Retina (tissue), 1 donor: ENCODE measurements around the gene TRIP13.
"Not testable (repeated sequence)": the region's sequence is repeated elsewhere in the genome, so short reads cannot be mapped to it uniquely, and the experiment has no call there.

Source experiments
- DNase-seq: peaks from one replicate; pipeline ENCODE4 v3.0.0-alpha.2; 2016

TRIP13 gene

DNA sequence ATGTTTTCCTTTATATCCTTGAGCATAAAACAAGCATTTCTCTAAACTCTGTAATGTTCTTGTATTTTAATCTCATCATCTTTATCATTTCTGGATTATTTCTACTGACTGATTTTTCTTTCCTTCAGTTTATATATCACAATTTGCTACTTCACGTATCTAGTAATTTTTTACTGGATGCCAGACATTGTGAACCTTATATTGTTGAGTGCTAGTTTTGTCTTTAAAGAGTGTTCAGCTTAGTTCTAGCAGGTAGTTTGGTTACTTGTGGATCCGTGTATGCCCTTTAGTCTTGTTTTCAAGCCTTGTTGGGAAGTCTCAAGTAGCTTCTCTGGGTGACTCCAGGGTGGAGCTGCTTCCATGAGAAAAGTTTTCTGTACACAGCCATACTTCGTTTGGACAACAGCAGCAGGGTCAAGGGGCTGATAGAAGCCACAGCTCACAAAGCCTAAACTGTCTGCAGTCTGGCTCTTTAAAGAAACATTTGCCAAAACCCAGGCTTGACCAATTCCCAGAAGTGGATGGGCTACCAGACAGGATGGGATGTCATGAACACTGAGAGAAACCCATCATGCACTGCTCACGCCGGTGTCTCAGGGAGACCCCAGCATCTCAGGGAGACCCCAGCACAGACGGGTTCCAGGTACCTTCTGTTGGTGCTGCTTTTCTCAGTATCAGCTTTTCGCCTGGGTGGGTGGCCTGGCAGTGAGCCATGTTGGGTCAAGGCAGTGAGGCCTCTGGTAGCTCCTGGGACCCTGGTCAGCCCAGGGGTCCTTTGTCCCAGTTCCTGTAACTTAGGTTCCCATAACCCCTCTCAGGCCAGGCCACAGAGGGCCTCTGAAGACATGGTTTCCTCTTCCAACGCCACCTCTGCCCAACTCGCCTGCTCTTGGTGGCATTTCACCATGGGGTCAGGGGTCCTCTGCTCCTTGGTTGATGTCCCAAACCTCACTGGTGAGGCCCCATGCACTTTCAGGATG is 29.1 kb downstream of the TRIP13 start:
- DNase-seq, result no peak

DNA sequence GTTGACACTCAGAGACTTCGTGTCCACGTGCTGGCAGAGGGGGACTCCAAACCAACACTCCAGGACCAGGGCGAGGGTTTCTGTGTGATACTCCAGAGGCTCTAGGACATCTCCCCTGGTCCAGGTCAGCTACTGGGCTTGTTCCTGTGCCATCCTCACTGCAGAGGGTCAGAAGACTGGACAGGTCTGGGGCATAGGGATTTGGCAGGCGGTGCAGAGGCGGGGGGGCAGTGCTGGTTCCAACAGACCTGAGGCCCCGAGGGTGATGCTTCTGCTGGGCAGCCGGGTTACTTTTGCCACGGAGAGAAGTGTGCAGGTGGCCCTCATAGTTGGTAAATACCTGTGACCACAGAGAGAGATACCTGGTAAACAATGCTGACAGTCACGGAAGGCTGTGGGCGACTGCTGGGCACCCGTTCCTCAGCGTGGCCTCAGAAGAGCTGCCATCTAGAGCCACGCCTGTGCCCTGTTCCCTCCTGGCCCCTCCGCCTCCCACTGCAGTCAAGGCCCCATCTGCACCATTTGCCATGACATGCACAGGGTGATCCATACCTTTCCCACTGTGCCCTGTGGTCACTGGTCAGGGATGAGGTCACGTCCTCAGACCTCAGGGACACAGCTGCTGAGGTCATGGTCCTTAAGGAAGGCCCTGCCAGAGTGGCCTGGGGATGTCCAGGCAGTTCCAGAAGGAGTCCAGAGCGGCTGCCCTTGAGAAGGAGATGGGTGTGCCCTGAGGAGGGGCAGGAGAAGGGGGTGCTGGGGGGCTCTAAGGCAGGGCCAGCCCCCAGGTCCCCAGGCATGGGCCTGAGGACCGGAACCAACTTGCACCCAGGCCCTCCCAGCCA is 30.0 kb downstream of the TRIP13 start:
- no peak for DNase-seq

DNA sequence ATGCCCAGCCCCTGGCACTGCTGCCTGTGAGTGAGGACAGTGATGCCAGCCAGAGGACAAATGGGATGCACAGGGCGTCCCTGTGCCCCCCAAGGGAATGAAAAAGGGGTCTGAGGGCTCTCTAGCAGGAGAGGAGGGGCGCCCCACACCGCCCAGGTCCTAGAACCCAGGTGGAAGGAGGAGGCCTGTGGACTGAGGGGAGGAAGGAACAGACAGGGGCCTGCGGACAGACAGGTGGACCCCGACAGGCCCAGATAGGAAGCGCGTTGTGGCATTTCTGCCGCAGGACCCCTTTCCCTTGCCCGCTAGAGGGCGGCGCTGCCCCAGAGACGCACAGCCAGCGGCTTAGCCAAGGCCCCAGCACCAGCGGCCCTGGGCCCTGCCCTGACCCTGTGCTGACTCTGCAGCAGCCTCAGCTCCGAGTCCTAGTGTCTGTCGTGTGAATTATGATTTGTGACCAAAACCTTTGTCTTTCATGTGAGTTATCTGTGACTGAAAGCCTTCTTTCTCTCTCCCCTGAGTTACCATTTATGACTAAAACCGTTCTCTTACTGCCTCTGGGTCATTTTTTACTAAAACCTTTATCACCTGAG is 30.7 kb downstream of the TRIP13 start:
- DNase-seq, result peak; percentile 89

DNA sequence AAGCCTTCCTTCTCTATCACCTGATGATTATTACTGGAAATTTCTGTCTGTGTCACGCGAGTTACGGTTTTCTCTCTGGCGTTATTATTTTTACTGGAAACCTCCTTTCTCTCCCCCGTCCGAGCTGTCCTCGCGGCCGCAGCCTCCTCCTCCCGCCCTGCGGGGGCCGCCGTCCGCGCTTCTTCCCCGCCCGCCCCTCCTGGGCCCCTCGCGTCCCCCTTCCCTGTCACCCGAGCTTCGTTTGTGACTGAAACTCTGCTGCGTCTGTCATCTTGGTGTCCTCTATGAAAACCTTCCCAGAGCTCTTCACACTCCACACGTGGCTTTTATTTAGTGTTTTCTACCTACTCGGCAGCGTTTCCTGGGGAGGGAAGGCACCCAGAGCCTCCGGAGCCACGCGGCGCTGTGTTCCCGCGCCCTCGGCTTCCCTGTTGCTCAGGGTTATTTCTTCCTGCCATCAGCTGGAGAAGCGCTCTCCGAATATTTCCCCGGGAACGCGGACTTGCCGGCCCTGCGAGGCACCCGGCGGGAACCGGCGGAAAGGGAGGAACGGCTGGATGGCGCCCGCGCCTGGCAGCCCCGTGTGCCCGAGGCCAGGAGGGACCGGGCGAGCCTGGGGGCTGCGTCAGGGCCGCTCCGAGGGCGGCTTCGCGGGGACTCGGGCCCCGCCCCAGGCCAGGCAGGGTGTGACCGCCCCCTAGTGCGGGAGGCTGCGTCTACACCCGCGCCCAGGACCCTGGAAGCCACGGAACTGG is 33.9 kb downstream of the TRIP13 start:
- DNase-seq, result peak; percentile 83

DNA sequence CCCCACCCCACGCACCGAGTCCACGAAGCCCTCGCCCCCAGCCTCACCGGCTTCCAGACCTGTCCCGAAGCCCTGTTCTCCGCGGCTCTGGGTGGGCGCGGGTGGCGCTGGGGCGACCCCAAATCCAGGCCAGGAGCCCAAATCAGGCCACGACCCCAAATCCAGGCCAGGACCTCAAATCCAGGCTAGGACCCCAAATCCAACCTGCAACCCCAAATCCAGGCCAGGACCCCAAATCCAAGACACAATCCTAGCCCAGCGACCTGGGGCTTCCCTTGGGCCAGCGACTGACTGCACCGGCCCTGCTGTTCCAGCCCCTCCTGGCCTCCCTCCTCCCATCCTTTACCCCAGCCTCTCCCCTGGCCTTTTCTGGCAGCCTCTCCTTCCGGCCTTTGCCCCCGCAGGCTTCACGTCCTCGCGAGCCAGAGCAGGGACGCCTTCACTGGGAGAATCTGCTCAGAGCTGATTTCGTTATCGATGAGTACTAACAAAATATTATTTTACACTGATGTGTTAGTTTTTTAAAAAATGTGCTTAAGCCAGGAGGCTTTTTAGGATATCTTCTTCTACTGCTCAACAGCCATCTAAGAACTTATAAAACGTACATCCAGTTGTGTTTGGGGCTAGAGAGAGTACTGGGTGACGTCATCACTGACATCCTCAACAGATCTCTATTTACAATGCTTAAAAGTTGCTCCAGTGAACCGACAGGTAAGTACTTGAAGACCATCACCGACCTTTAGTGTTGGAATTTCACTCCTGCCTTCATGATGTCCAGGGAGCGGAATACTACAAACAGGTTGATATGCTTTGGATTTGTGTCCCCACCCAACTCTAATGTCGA is 34.7 kb downstream of the TRIP13 start:
- no peak for DNase-seq

DNA sequence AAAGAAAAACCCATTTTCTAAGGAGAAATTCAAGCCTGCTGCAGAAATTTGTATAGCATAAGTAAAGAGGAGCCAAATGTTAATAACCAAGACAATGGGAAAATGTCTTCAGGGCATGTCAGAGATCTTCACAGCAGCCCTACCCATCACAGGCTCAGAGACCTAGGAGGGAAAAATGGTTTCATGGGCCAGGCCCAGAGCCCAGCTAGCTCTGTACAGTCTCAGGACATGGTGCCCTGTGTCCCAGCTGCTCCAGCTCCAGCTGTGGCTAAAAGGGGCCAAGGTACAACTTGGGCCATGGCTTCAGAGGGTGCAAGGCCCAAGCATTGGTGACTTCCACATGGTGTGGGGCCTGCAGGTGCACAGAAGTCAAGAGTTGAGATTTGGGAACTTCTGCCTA is 36.5 kb downstream of the TRIP13 start:
- DNase-seq, result not testable (repeated sequence)

DNA sequence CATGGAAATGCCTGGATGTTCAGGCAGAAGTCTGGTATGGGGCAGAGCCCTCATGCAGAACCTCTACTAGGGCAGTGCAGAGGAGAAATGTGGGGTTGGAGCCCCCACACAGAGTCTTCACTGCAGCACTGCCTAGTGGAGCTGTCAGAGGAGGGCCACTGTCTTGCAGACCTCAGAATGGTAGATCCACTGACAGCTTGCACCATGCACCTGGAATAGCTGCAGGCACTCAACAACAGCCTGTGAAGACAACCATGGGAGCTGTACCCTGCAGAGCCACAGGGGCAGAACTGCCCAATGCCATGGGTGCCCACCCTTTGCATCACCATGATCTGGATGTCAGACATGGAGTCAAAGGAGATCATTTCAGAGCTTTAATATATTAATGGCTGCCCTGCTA is 36.9 kb downstream of the TRIP13 start:
- DNase-seq, result no peak

DNA sequence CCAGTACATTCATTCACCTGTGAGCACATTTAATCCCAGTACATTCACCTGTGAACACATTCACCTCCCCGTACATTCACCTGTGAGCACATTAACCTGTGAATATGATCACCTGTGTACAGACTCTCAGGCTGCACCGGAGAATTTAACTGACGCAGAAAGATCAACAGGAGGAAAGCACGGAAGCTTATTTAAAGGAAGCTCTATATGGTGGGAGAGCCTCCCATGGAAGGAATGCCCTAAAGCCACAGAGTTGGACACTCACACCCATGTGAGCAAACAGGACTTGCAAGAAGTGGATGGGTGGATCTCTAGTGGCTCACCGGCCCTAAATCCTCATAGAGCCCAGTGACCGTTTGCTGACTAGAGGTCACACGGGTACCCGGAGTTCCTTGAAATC is 38.2 kb downstream of the TRIP13 start:
- no peak for DNase-seq

DNA sequence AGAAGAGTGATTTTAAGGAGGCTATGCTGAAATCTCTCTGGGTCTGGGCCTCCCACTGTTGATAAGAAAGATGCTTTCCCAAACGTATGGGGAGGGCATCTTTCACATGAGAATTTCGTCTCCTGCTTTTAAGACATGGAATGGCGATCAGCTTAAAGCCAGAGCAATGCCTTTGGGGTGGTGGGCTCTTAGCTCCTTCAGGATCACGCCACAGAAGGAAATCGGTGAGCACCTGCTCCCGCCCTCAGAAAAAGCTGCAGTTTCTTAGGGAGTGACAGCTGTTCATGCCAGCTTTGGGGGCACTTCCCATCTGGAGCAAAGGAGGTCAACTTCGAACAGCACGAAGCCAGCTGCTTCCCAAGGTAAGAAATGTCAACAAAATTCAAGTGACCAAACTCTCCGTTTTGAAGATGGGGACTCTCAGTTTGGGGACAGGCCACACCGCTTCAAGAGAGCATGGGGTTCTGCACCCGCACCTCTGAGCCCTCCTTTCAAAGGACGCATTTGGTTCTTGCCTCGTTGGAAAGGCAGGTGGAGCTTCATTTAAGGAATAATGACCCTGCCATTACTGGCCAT is 39.0 kb downstream of the TRIP13 start:
- DNase-seq, result no peak

DNA sequence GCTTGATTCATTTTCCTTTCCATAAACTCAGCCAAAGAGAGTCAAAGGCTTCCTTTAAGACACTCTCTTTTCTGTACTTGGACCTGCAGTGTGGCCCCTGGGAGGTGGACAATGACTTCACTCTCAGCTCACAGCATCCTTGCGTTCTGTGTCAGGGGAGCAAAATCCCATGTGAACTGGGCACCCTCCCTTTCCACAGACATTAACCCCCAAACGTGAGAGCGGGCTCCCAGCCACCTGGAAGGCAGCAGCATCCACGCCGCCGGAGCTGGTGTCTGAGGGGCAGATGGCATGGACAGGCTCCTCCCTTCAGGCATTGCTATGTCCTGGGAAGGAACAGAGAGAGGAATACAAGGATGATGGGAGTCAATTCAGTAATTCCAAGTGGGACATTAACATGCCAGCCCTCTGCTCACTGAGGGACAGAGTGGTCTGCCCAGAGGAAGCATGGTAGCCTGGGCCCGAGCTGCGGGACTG is 39.5 kb downstream of the TRIP13 start:
- DNase-seq, result no peak

DNA sequence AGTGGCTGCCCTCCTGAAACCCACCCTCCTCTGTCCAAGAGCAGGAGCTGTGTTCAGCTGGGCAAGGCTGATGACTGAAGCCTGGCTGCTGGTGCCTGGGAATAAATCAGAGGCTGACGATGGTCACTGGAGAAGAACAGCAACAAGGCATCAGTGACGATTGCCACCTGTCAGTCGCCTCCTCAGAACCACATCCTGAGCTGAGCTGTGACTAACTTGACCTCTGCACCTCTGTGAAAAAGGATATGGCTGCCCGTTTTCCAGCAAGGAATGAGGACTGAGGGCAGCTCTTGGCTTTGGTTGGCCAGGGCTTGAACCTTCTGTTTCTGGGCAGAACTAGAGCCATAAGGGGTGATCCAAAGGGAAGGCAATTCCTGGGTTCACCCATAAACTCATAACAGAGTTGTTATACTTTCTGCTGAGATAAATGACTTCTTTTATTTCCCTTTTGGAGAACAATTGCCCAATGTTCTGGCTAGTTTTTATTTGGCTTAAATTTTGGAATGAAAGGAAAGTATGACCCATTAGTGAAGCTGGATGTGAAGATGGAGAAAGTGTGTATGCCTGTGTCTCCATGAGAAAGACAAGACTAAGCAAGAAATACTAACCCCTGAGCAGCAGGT is 40.1 kb downstream of the TRIP13 start:
- DNase-seq, result no peak

DNA sequence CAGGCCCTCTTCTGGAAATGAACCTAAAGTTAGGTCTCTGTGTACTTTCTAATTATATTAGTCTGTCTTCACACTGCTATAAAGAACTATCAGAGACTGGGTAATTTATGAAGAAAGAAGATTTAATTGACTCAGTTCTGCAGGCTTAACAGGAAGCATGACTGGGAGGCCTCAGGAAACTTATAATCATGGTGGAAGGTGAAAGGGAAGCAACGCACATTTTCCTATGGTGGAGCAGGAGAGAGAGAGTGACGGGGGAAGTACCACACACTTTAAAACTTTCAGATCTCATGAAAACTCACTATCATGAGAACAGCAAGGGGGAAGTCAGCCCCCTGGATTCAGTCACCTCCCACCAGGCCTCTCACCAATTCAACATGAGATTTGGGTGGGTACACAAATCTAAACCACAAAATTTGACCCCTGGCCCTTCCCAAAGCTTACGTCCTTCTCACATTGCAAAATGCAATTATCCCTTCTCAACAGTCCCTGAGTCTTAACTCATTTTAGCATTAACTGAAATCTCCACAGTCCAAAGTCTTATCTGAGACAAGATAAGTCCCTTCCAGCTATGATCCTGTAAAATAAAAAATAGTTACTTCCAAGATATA is 40.7 kb downstream of the TRIP13 start:
- DNase-seq, result no peak

DNA sequence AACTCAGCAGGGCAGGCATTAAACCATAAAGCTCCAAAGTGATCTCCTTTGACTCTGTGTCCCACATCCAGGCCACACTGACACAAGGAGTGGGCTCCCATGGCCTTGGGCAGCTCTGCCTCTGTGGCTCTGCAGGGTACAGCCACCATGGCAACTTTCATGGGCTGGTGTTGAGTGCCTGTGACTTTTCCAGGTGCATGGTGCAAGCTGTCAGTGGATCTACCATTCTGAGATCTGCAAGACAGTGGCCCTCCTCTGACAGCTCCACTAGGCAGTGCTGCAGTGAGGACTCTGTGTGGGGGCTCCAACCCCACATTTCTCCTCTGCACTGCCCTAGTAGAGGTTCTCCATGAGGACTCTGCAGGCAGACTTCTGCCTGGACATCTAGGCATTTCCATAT is 41.3 kb downstream of the TRIP13 start:
- DNase-seq, result not testable (repeated sequence)

DNA sequence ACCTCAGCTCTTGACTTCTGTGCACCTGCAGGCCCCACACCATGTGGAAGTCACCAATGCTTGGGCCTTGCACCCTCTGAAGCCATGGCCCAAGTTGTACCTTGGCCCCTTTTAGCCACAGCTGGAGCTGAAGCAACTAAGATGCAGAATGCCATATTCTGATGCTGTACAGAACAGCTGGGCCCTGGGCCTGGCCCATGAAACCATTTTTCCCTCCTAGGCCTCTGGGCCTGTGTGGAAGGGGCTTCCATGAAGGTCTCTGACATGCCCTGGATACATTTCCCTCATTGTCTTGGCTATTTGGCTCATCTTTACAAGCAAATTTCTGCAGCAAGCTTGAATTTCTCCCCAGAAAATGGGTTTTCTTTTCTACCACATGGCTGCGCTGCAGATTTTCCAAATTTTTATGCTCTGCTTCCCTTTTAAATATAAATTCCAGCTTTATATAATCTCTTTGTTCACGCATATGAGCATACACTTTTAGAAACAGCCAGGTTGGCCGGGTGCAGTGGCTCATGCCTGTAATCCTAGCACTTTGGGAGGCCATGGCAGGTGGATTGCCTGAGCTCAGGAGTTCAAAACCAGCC is 41.8 kb downstream of the TRIP13 start:
- not testable (repeated sequence) for DNase-seq

DNA sequence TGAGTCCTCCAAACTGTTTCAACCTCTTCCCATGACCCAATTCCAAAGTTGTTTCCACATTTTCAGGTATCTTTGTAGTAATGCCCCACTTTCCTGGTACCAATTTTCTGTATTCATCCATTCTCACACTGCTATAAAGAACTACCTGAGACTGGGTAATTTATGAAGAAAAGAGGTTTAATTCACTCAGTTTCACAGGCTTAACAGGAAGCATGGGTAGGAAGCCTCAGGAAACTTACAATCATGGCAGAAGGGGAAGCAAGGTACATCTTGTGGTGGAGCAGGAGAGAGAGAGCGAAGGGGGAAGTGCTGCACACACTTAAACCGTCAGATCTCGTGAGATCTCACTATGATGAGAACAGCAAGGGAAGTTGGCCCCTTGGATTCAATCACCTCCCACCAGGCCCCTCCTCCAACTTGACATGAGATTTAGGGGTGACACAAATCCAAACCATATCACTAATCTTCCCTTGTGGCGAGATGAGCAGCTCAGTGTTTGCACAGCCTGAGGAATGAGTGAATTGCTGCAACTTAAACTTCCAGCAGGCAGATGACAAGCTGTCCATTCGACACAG is 42.9 kb downstream of the TRIP13 start:
- no peak for DNase-seq

DNA sequence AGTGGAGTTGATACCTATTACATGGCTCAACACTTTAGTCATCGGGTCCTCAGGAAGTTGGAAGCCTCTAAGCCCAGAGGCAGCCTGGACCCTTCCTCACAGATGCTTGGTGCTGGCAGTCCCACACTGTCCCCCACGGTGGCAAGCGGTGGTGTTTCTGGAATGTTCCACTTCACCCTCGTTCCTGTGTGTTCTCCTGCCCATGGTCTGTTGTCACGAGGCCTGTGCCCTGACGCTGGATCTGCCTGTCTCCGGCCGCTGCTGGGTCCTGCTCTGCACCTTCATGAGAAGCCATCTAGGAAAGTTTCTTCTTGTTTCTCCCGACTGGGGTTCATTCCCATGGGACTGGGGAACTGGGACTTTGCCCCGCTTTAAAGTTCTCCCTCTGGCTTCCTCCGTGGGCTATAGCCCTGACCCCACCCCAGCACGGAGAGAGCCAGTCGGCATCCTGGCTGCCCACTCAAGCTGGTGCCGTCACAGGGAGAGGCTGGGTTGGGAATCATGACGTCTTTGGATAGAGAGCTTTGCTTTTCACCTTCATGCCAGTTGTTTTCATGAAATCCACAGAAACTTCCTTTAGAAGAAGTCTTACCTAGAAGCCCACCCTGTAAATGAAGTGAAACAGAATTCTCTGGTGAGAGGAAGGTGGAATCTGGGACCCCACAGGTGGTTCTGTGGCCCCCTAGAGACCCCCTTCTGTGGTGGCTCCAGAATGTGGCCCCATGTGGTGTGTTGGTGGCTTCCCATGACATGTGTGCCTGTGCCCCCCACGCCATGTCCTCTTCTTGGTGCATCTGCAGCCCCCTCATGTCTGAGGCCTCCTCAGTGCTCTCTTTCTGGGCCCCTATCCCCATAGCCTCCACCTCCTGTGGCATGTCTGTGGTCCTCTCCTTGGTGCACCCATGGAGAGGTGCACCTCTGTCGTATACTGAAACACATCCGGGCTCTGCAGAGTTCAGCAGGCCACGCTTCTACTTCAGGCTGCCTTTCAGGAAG is 43.8 kb downstream of the TRIP13 start:
- DNase-seq, result no peak

DNA sequence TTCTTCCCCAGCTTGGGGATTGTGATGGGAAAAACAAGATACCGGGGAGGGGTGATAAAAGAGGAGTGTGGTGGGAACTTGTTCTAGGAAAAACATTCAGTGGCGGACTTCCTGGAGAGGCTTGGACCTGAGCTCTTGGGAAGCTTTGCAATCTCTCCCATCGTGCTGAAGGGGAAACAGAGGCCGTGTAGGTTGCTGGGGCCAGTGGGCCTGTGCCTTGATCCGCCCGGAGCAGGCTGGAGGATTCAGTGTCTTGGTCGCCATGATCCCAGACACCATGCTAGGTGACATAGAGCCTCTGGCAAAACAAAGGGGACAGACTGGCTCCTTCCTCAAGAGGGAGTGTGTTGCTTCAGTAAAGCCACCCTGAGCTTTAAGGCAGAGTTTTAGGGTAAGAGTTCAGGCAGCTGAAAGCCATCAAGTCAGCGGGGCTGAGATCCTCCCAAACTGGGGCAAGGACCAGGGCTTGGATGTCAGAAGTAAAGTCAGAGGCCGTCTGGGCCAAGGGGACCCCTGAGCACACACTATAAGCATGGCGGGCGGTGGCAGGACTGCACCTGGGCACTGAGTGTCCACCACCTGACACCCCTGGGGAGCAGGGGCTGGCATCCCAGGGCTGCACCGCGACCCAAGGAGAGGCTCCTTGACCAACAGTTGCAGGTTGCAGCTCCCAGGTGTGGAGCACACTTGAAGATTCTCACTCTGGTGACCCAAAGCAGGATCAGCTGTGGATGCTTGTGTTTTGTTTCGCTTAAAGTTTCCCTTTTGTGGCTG is 44.7 kb downstream of the TRIP13 start:
- no peak for DNase-seq
